Small intestine (tissue), 7 donors: ENCODE results near the gene SYCE3. TPM values are rescaled to one million over a fixed set of nuclear protein-coding genes. Genes with fewer than 3 reads are reported as not detected.

Experiments used
- DNase-seq, 2 donors: peaks; one replicate each; pipeline versions ENCODE4 v3.0.0 to v3.0.0-alpha.2; 2013
- FAIRE-seq: peaks from 2 replicates; lab custom pipeline; 2012; peaks lifted over from hg19 to GRCh38; lab: Jason Lieb, UNC
- H3K27ac ChIP-seq, 3 donors: one replicate each; pipeline ENCODE4 v1.5.1; 2013; ENCODE audit warnings: low read length in 2 of 3, mild to moderate bottlenecking in 2 of 3, control low read depth in 1 of 3, inconsistent platforms in 1 of 3, low read depth in 1 of 3, moderate library complexity in 1 of 3
- H3K27me3 ChIP-seq, 3 donors: one replicate each; pipeline ENCODE4 v1.6.1; 2013; ENCODE audit warnings: low read length in 3 of 3, inconsistent platforms in 1 of 3; ENCODE audit not compliant: control insufficient read depth in 3 of 3, insufficient read depth in 3 of 3
- H3K36me3 ChIP-seq, 3 donors: one replicate each; pipeline ENCODE4 v1.6.1; 2013; ENCODE audit warnings: low read length in 3 of 3, inconsistent platforms in 1 of 3, low read depth in 1 of 3, mild to moderate bottlenecking in 1 of 3, moderate library complexity in 1 of 3; ENCODE audit not compliant: control insufficient read depth in 3 of 3, insufficient read depth in 2 of 3
- H3K4me1 ChIP-seq, 3 donors: one replicate each; pipeline ENCODE4 v1.6.1; 2013; ENCODE audit warnings: low read length in 2 of 3, inconsistent platforms in 1 of 3, low read depth in 1 of 3, mild to moderate bottlenecking in 1 of 3, moderate library complexity in 1 of 3; ENCODE audit not compliant: control insufficient read depth in 3 of 3, insufficient read depth in 2 of 3
- H3K4me3 ChIP-seq, 3 donors: one replicate each; pipeline ENCODE4 v1.5.1; 2013; ENCODE audit warnings: low read length in 3 of 3, control low read depth in 1 of 3, inconsistent platforms in 1 of 3, low read depth in 1 of 3, mild to moderate bottlenecking in 1 of 3, moderate library complexity in 1 of 3
- H3K9me3 ChIP-seq, 2 donors: one replicate each; pipeline ENCODE4 v1.6.1; 2013; ENCODE audit warnings: low read depth in 1 of 2, low read length in 1 of 2; ENCODE audit not compliant: control insufficient read depth in 2 of 2, insufficient read depth in 1 of 2
- WGBS, 3 donors: extraction: QIAGEN DNeasy Blood & Tissue Kit; methylation state at CpG; one replicate each; pipeline ENCODE4 v1.1.7; 2013; 5-methylcytosine and 5-hydroxymethylcytosine counted together
- polyA plus RNA-seq, 4 donors: library from polyadenylated mRNA; stranded (reverse) in 3 of 4; unstranded in 1 of 4; fragments of 200-250 nt in 3 of 4; fragments of 120-200 nt in 1 of 4; gene quantifications; one replicate each; pipeline versions ENCODE4 v1.2.1 to v1.2.3, GENCODE V29; 2013
- donor health status: healthy with polysubstance abuse.
- donor health status: control.
- donor health status: control.
- donor health status: Bipolar disorder and iron deficiency.
- donor health status: healthy.

Gene SYCE3
- polyA plus RNA-seq, 4 donors, result 0.33 TPM; not detected in 3

GRCh38 chr22:50532824-50533796 lies 29.6 kb downstream of the SYCE3 start:
- Histone ChIP-seq H3K4me1 (peaks cover 0 to 46% (median 4%) of the 10 kb centered on the region in 3 donors), H3K4me3 (no peak overlapping the region), H3K36me3 (no peaks in the 10 kb centered on the region), H3K27me3 (peaks cover 0 to 37% (median 0%) of the 10 kb centered on the region in 3 donors), H3K9me3 (no peaks in the 10 kb centered on the region), H3K27ac (peak overlapping the region in 1 of 3 donors; percentile 78)
- 65 to 73% (median 70%) methylated on average over 19 of the region's 19 CpGs for WGBS, 3 donors
- DNase-seq (no peak), FAIRE-seq (no peak)

GRCh38 chr22:50531962-50532674 lies 30.6 kb downstream of the SYCE3 start:
- no peak for FAIRE-seq
- peaks cover 0 to 46% (median 6%) of the 10 kb centered on the region in 3 donors for H3K4me1 ChIP-seq

GRCh38 chr22:50531546-50531961 lies 31.2 kb downstream of the SYCE3 start:
- FAIRE-seq (no peak), DNase-seq (peak; percentile 62 to 78)
- WGBS, 3 donors, result 1% methylated on average over 14 to 44 of the region's 44 CpGs
- peaks cover 0 to 37% (median 0%) of the 10 kb centered on the region in 3 donors for H3K27me3 ChIP-seq
- peaks cover 0 to 50% (median 6%) of the 10 kb centered on the region in 3 donors for H3K4me1 ChIP-seq
- no peaks in the 10 kb centered on the region for H3K9me3 ChIP-seq
- H3K36me3 ChIP-seq, result peaks cover 0 to 3% (median 0%) of the 10 kb centered on the region in 3 donors
- H3K4me3 ChIP-seq, result peak overlapping the region; percentile 45 to 76 (median 57)
- peak overlapping the region; percentile 84 to 100 (median 95) for H3K27ac ChIP-seq

More at GRCh38 chr22:50531962-50532674, 30.6 kb downstream of the SYCE3 start:
- Histone ChIP-seq H3K9me3 (no peaks in the 10 kb centered on the region), H3K27ac (peak overlapping the region; percentile 84 to 100 (median 95)), H3K27me3 (peaks cover 0 to 37% (median 0%) of the 10 kb centered on the region in 3 donors), H3K4me3 (peak overlapping the region; percentile 45 to 76 (median 57)), H3K36me3 (peaks cover 0 to 3% (median 0%) of the 10 kb centered on the region in 3 donors)
- peak; percentile 74 to 85 for DNase-seq
- 3 to 5% (median 5%) methylated on average over 34 to 56 of the region's 56 CpGs for WGBS, 3 donors

- H3K4me1 ChIP-seq, result peaks cover 0 to 52% (median 6%) of the 10 kb centered on the region in 3 donors
- 1 to 2% (median 1%) methylated on average over 48 to 53 of the region's 53 CpGs for WGBS, 3 donors
- FAIRE-seq, result no peak
- no peaks in the 10 kb centered on the region for H3K9me3 ChIP-seq
- H3K36me3 ChIP-seq, result peaks cover 0 to 3% (median 0%) of the 10 kb centered on the region in 3 donors
- peaks cover 0 to 37% (median 0%) of the 10 kb centered on the region in 3 donors for H3K27me3 ChIP-seq
- H3K4me3 ChIP-seq, result peak overlapping the region; percentile 45 to 76 (median 57)
- H3K27ac ChIP-seq, result peak overlapping the region; percentile 84 to 100 (median 95)
- DNase-seq, result peak; percentile 91 to 93
Measured at GRCh38 chr22:50530877-50531545, 31.7 kb downstream of the SYCE3 start.

GRCh38 chr22:50530580-50530876 lies 32.2 kb downstream of the SYCE3 start:
- peak overlapping the region; percentile 84 to 100 (median 95) for H3K27ac ChIP-seq
- WGBS, 3 donors, result 0 to 2% (median 0%) methylated on average over 14 to 21 of the region's 21 CpGs
- peaks cover 0 to 3% (median 0%) of the 10 kb centered on the region in 3 donors for H3K36me3 ChIP-seq
- H3K9me3 ChIP-seq, result no peaks in the 10 kb centered on the region
- peaks cover 0 to 52% (median 6%) of the 10 kb centered on the region in 3 donors for H3K4me1 ChIP-seq
- peaks cover 0 to 37% (median 0%) of the 10 kb centered on the region in 3 donors for H3K27me3 ChIP-seq
- H3K4me3 ChIP-seq, result peak overlapping the region; percentile 45 to 76 (median 57)
- DNase-seq, result no peak
- no peak for FAIRE-seq

GRCh38 chr22:50529897-50530579 lies 32.7 kb downstream of the SYCE3 start, which contains the start of gene TYMP:
TSS of gene TYMP (minus strand) at chr22:50530012. CDS start at chr22:50529709, 303 bp downstream.
- 1% methylated on average over 59 to 92 of the region's 92 CpGs for WGBS, 3 donors

GRCh38 chr22:50529416-50529896 lies 33.3 kb downstream of the SYCE3 start:
- Histone ChIP-seq H3K9me3 (no peaks in the 10 kb centered on the region), H3K36me3 (peaks cover 0 to 3% (median 0%) of the 10 kb centered on the region in 3 donors), H3K4me3 (peak overlapping the region; percentile 40 to 57 (median 47)), H3K27ac (peak overlapping the region; percentile 76 to 100 (median 95)), H3K4me1 (peaks cover 0 to 53% (median 6%) of the 10 kb centered on the region in 3 donors), H3K27me3 (peaks cover 0 to 37% (median 0%) of the 10 kb centered on the region in 3 donors)
- DNase-seq (no peak), FAIRE-seq (no peak)
- 15 to 21% (median 20%) methylated on average over 39 to 50 of the region's 50 CpGs for WGBS, 3 donors

More at GRCh38 chr22:50529897-50530579, 32.7 kb downstream of the SYCE3 start, which contains the start of gene TYMP:
- peaks cover 0 to 52% (median 6%) of the 10 kb centered on the region in 3 donors for H3K4me1 ChIP-seq
- H3K9me3 ChIP-seq, result no peaks in the 10 kb centered on the region
- H3K27ac ChIP-seq, result peak within 1 kb of the TSS; percentile 84 to 100 (median 95)
- peaks cover 0 to 3% (median 0%) of the 10 kb centered on the region in 3 donors for H3K36me3 ChIP-seq
- FAIRE-seq, result no peak
- peak within 1 kb of the TSS; percentile 45 to 76 (median 57) for H3K4me3 ChIP-seq
- peak; percentile 91 to 92 for DNase-seq
- peaks cover 0 to 37% (median 0%) of the 10 kb centered on the region in 3 donors for H3K27me3 ChIP-seq
